GM19238 (cell line): ENCODE data around the gene OLFM4.

ENCODE experiments used
- DNase-seq: peaks from one replicate; pipeline ENCODE4 v3.0.0; 2011; ENCODE audit warnings: low spot score; ENCODE audit not compliant: insufficient read length

OLFM4 gene

GRCh38 chr13:53014495-53015443 lies 13.8 kb upstream of the OLFM4 start:
- DNase-seq = no peak

- no peak for DNase-seq
Measured at GRCh38 chr13:53015971-53016370, 12.6 kb upstream of the OLFM4 start.

- no peak for DNase-seq
Measured at GRCh38 chr13:53017433-53017970, 11.1 kb upstream of the OLFM4 start.

- no peak for DNase-seq
Measured at GRCh38 chr13:53018690-53019647, 9.6 kb upstream of the OLFM4 start.

- no peak for DNase-seq
Measured at GRCh38 chr13:53020764-53021335, 7.8 kb upstream of the OLFM4 start.

GRCh38 chr13:53023246-53023645 lies 5.4 kb upstream of the OLFM4 start:
- no peak for DNase-seq

GRCh38 chr13:53028063-53028462 lies 550 bp upstream of the OLFM4 start:
- DNase-seq = no peak

GRCh38 chr13:53032849-53033248 lies 4.2 kb downstream of the OLFM4 start:
- DNase-seq = no peak

- DNase-seq = no peak
Measured at GRCh38 chr13:53038993-53039392, 10.4 kb downstream of the OLFM4 start.

- no peak for DNase-seq
Measured at GRCh38 chr13:53041968-53042516, 13.4 kb downstream of the OLFM4 start.

- no peak for DNase-seq
Measured at GRCh38 chr13:53042877-53043276, 14.3 kb downstream of the OLFM4 start.

GRCh38 chr13:53043398-53043797 lies 14.8 kb downstream of the OLFM4 start:
- DNase-seq = no peak

- DNase-seq = no peak
Measured at GRCh38 chr13:53045189-53045588, 16.6 kb downstream of the OLFM4 start.

- DNase-seq = no peak
Measured at GRCh38 chr13:53048880-53049279, 20.3 kb downstream of the OLFM4 start.

GRCh38 chr13:53050151-53050550 lies 21.5 kb downstream of the OLFM4 start:
- no peak for DNase-seq

- no peak for DNase-seq
Measured at GRCh38 chr13:53052675-53053074, 24.1 kb downstream of the OLFM4 start.

- DNase-seq = no peak
Measured at GRCh38 chr13:53054569-53054968, 26.0 kb downstream of the OLFM4 start.

GRCh38 chr13:53058065-53058679 lies 29.6 kb downstream of the OLFM4 start:
- DNase-seq = no peak

- no peak for DNase-seq
Measured at GRCh38 chr13:53060840-53061490, 32.4 kb downstream of the OLFM4 start.

- no peak for DNase-seq
Measured at GRCh38 chr13:53064731-53065130, 36.1 kb downstream of the OLFM4 start.
